GM21447 (cell line): ENCODE data around the gene BCOR.

Experiments used
- ATAC-seq: cut with Tn5 transposase; IDR thresholded peaks from one replicate; pipeline ENCODE4 v1.9.1; 2021; ENCODE audit not compliant: unreplicated experiment

BCOR gene

DNA sequence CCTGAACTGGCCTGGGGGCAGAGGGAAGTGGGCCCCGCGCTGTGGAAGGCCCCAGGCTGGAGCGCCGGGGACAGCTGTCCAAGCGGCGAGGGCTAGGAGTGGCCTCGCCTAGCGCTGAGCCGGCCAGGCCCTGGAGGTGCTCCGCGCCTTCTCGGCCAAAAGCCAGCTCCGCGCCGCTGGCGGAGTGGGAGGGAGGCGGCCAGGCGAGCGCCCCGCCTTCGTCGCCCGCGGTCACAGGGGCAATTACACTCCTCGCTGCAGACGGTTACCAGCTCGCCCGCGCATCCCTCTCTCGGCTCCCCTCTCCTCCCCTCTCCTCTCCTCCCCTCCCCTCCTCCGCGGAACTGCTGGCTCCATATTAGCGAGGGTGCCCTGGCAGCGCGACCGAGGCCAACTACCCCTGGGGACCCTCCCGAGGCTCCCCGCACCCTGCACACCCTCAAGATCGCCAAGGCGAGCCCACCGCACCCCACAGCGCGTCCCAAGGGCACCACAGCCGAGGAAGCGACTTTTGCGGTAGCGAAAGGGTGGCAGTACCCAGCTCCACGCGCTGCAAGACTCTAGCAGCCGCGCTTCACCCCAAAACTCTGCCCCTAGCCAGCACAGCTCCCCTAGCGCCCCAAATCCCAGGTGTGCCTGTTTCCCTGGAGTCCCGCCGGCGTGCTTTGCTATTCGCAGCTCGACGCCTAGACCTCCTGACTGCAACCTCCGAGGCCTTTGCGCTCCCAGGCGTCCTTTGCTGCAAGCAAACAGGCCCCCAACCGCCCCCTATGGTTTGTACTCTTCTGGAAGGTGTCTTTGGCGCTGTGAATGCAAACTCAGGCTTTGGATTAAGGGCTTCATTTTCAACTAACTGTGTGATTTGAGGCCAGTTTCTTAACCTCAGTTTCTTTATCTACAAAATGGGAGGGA, 91.4 kb downstream of the BCOR start:
- ATAC-seq, result no peak

- no peak for ATAC-seq
Measured at GRCh38 chrX:40005292-40006011, 92.3 kb downstream of the BCOR start.

- ATAC-seq, result no peak
Measured at GRCh38 chrX:40004921-40005291, 92.9 kb downstream of the BCOR start.

- ATAC-seq, result no peak
Measured at GRCh38 chrX:40004246-40004535, 93.6 kb downstream of the BCOR start.

GRCh38 chrX:40003428-40004245, 94.1 kb downstream of the BCOR start:
- ATAC-seq, result no peak

DNA sequence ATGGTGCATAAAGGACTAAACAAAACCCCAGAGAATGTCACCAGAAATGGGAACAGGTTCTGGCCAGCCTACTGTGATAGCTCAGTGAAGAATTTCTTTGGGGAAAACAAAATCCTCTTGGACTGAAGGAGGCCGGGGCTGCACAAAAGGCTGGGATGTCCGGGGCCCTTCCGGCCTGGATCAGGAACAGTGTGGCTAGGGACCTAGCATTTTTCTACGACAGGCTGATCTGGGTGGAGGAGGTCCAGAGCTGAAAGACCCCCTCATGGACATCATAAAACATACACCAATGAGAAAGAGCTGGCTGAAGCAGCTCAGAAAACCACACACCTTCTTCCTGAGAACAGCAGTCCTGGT, 94.7 kb downstream of the BCOR start:
- no peak for ATAC-seq
